Right atrium auricular region (tissue), 2 donors: Measurements from ENCODE around the gene VTCN1. TPM values are rescaled to one million over a fixed set of nuclear protein-coding genes. Genes with fewer than 3 reads are reported as not detected.

ENCODE experiments used
- DNase-seq: peaks from one replicate; pipeline ENCODE4 v3.0.0-alpha.2; 2019; ENCODE audit warnings: low spot score
- H3K27ac ChIP-seq, 2 donors: fragments of 200-600 bp; sonication (generic); 1 replicate in 1 of 2; 2 replicates in 1 of 2; pipeline ENCODE4 v1.5.1; 2016 to 2019
- H3K27me3 ChIP-seq, 2 donors: fragments of 200-600 bp; sonication (generic); one replicate each; pipeline versions ENCODE4 v1.5.1 to v1.6.0; 2017 to 2019
- H3K36me3 ChIP-seq: fragments of 200-600 bp; sonication (generic); one replicate; pipeline ENCODE4 v1.5.1; 2016
- H3K4me1 ChIP-seq, 2 donors: fragments of 200-600 bp; sonication (generic); one replicate each; pipeline versions ENCODE4 v1.5.1 to v1.6.0; 2017 to 2019
- H3K4me3 ChIP-seq, 2 donors: fragments of 200-600 bp; sonication (generic); 1 replicate in 1 of 2; 2 replicates in 1 of 2; pipeline ENCODE4 v1.5.1; 2017 to 2019; ENCODE audit warnings: mild to moderate bottlenecking in 1 of 2, moderate library complexity in 1 of 2
- H3K9me3 ChIP-seq, 2 donors: fragments of 200-600 bp; sonication (generic); one replicate each; pipeline ENCODE4 v1.5.1; 2019
- total RNA-seq, 2 donors: library from RNA; depleted of rRNA; stranded (reverse); fragments of >200 nt; gene quantifications; one replicate each; pipeline ENCODE4 v1.1.0, GENCODE V29; 2016
- TF ChIP-seq, protein P1 (sequence below), 2 donors: fragments of 200-600 bp; sonication (generic); IDR thresholded peaks; one replicate each; pipeline ENCODE4 v1.5.1; 2019; ENCODE audit warnings: antibody characterized with exemption in 2 of 2

VTCN1 gene
- total RNA-seq, 2 donors from 2014 or later: not detected

DNA sequence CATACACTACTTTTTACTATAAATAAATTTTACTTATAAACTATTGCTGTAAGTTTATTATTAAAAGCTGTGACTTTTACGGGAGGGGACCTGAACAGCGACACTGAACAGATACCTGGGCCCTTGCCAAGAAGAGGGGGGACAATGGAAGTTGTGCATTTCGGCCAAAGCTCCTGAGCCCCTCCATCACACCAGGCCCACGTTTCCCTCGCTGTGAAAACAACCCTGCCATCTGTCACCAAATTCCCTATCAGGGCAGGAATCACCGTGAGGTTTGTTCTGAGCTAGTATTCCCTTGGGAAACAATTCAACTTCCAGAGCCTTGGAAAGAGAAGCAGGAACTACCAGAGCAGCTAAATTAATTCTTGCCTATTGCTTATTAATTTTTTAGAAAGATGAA is 37.0 kb downstream of the VTCN1 start:
- Histone ChIP-seq H3K27me3 (no peaks in the 10 kb centered on the region), H3K36me3 (no peaks in the 10 kb centered on the region), H3K27ac (peak overlapping the region in 1 of 2 donors; percentile 84), H3K4me1 (peaks cover 0 to 6% of the 10 kb centered on the region in 2 donors), H3K9me3 (no peaks in the 10 kb centered on the region), H3K4me3 (no peak overlapping the region)
- TF ChIP-seq, protein P1, sequence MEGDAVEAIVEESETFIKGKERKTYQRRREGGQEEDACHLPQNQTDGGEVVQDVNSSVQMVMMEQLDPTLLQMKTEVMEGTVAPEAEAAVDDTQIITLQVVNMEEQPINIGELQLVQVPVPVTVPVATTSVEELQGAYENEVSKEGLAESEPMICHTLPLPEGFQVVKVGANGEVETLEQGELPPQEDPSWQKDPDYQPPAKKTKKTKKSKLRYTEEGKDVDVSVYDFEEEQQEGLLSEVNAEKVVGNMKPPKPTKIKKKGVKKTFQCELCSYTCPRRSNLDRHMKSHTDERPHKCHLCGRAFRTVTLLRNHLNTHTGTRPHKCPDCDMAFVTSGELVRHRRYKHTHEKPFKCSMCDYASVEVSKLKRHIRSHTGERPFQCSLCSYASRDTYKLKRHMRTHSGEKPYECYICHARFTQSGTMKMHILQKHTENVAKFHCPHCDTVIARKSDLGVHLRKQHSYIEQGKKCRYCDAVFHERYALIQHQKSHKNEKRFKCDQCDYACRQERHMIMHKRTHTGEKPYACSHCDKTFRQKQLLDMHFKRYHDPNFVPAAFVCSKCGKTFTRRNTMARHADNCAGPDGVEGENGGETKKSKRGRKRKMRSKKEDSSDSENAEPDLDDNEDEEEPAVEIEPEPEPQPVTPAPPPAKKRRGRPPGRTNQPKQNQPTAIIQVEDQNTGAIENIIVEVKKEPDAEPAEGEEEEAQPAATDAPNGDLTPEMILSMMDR (IDR thresholded peaks at IDR 0.05): no peak
- DNase-seq: no peak

DNA sequence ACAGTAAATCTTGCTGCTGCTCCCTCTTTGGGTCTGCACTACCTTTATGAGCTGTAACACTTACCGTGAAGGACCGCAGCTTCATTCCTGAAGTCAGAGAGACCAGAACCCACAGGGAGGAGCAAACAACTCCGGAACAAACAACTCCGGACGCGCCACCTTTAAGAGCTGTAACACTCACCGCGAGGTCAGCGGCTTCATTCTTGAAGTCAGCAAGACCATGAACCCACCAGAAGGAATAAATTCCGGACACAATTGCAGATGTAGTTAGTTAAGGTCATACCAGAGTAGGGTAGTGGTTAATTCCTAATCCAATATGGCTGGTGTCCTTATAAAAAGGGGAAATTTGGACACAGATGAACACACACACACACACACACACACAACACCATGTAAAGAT is 37.7 kb downstream of the VTCN1 start:
- peaks cover 0 to 6% of the 10 kb centered on the region in 2 donors for H3K4me1 ChIP-seq
- peak overlapping the region; percentile 73 to 84 for H3K27ac ChIP-seq
- TF ChIP-seq, protein P1 (IDR thresholded peaks at IDR 0.05): no peak
- no peaks in the 10 kb centered on the region for H3K36me3 ChIP-seq
- no peak overlapping the region for H3K4me3 ChIP-seq
- DNase-seq: no peak
- no peaks in the 10 kb centered on the region for H3K27me3 ChIP-seq
- H3K9me3 ChIP-seq: no peaks in the 10 kb centered on the region

DNA sequence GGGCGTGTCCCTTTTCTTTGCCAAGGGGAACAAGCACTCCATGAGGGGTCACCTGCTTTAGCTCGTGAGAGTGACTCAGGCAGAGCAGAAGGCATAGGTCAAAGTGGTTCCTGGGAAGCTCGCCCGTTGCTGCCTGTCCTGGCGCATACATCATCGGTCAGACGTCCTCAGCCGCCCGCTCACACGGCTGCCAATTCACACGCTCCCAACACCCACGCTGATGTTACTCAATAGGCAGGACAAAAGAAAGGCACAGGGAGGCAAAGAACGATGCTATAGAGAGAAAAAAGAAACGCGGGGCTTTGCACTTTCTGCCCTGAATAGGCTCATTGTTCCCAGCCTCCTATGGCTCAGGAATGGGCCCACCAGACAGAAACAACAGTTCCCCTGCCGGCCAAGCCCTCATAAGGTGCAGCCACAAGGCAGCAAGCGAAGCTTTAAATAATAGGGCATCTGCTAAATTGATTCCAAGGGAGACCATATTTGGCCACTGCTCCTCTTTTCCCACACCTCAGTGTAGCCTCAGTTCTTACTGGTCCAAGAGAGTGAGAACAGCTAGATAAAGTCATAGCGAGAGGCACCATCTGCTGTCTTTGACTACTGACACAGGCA is 38.7 kb downstream of the VTCN1 start:
- Histone ChIP-seq H3K27ac (peak overlapping the region; percentile 73 to 84), H3K36me3 (no peaks in the 10 kb centered on the region), H3K27me3 (no peaks in the 10 kb centered on the region), H3K9me3 (no peaks in the 10 kb centered on the region), H3K4me3 (no peak overlapping the region), H3K4me1 (peaks cover 0 to 12% of the 10 kb centered on the region in 2 donors)
- TF ChIP-seq, protein P1 (IDR thresholded peaks at IDR 0.05): no peak
- DNase-seq: peak; percentile 81

DNA sequence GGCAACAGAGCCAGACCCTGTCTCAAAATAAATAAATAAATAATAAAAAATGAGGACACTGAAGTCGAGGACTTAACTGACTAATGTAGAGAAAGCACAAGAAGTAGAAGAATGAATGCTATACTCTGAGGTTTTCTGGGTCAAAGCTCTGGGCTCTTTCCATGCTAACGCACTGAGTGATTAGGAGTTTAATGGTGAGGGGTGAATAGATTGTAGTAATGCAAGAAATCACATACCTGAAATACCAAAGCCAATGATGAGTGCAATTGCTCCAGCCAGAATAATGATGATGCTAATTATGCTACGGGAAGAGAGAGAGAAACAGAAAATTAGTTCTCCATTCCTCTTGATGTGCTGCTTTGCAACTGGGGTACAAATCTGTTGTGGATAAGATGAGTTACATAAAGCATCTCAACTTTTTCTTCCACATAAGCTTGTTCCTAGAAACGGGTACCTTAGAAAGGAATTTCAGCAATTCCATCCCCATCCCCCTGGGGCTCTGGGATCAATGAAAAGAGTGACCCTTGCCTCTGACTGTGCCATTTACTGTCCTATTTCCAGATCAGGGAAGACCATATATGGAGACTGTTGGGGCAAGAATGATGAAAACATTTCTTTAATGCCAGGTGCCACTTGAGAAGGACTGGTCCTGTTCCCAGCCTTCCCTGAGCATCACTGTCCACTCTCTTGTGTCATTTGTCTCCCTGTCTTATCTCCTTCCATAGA is 40.7 kb downstream of the VTCN1 start:
- Histone ChIP-seq H3K27me3 (no peaks in the 10 kb centered on the region), H3K36me3 (no peaks in the 10 kb centered on the region), H3K9me3 (no peaks in the 10 kb centered on the region), H3K27ac (peak overlapping the region in 1 of 2 donors; percentile 11), H3K4me1 (peaks cover 0 to 12% of the 10 kb centered on the region in 2 donors), H3K4me3 (no peak overlapping the region)
- TF ChIP-seq, protein P1 (IDR thresholded peaks at IDR 0.05): no peak
- DNase-seq: no peak

DNA sequence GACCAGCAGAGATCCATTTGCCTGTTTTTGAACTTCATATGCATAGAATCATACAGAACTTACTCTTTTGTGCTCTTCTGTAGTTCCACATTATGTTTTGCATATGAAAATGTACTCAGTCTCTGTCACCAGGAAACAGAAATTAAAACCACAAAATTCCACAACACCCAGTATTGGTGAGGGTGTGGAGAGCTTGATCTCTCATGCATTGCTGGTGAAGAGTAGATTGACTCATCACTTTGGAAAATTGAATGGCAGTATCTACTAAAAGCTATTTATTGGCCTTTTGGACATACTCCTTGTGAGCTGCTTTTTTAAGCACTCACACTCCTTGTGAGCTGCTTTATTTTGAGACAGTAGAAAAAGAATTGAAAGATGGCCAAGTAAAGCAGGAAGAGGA is 43.3 kb downstream of the VTCN1 start:
- no peak for DNase-seq
- Histone ChIP-seq H3K27ac (peak overlapping the region in 1 of 2 donors; percentile 5), H3K36me3 (no peaks in the 10 kb centered on the region), H3K27me3 (no peaks in the 10 kb centered on the region), H3K4me1 (peaks cover 0 to 14% of the 10 kb centered on the region in 2 donors), H3K4me3 (no peak overlapping the region), H3K9me3 (no peaks in the 10 kb centered on the region)
- TF ChIP-seq, protein P1 (IDR thresholded peaks at IDR 0.05): no peak
